K562 (cell line): ENCODE data around the gene P2RX1. TPM values are rescaled to one million over a fixed set of nuclear protein-coding genes. Genes with fewer than 3 reads are reported as not detected.

Experiments
- CCNT2 ChIP-seq: IDR thresholded peaks from 2 replicates; pipeline ENCODE4 v1.6.1; 2011; ENCODE audit warnings: borderline replicate concordance, low read depth, mild to moderate bottlenecking, moderate library complexity, mixed read lengths, low read length; ENCODE audit not compliant: insufficient read length; ENCODE audit errors: extremely low read depth
- CHCHD3 ChIP-seq: fragments of 250-450 bp; sonication (Bioruptor Pico); IDR thresholded peaks from 2 replicates; pipeline ENCODE4 v2.1.2; 2022; ENCODE audit warnings: mild to moderate bottlenecking
- DPF2 ChIP-seq: fragments of 450-650 bp; IDR thresholded peaks from 2 replicates; pipeline ENCODE4 v1.6.1; 2016
- HCFC1 ChIP-seq: IDR thresholded peaks from 2 replicates; pipeline ENCODE4 v1.6.1; 2012; ENCODE audit warnings: low read depth, low read length, improper control_type of control experiment
- HDAC8 ChIP-seq: fragments of 450-650 bp; IDR thresholded peaks from 2 replicates; pipeline ENCODE4 v1.6.1; 2016; ENCODE audit warnings: mild to moderate bottlenecking, missing genetic modification characterization, moderate library complexity, missing compliant biosample characterization
- HNRNPH1 ChIP-seq: fragments of 200-400 bp; formaldehyde crosslinking; optimal IDR thresholded peaks from 2 replicates; pipeline ENCODE3; 2017; ENCODE audit warnings: low read depth, mild to moderate bottlenecking, low read length, moderate library complexity
- KAT2B ChIP-seq: IDR thresholded peaks from one replicate; pipeline ENCODE4 v1.6.1; 2012; ENCODE audit warnings: low read depth, mild to moderate bottlenecking, control low read depth, inconsistent platforms, low read length, moderate library complexity
- KLF13 ChIP-seq: fragments of 450-650 bp; IDR thresholded peaks from 2 replicates; pipeline ENCODE4 v1.6.1; 2016; ENCODE audit warnings: missing genetic modification characterization, low read depth, mild to moderate bottlenecking, missing compliant biosample characterization, moderate library complexity, borderline replicate concordance
- MTA1 ChIP-seq: fragments of 450-650 bp; IDR thresholded peaks from 2 replicates; pipeline ENCODE4 v1.6.1; 2017; ENCODE audit warnings: borderline replicate concordance
- MTA2 ChIP-seq: fragments of 450-650 bp; IDR thresholded peaks from 2 replicates; pipeline ENCODE4 v1.6.1; 2016; ENCODE audit warnings: low read depth
- MTF1 ChIP-seq: fragments of 250-450 bp; sonication (Bioruptor Pico); IDR thresholded peaks from 2 replicates; pipeline ENCODE4 v1.9.0; 2021; ENCODE audit warnings: moderate library complexity, mild to moderate bottlenecking, inconsistent platforms, borderline replicate concordance
- NRF1 ChIP-seq, 2 experiments: fragments of 450-650 bp; IDR thresholded peaks in 1 of 2; conservative IDR thresholded peaks in 1 of 2; 2 replicates each; pipeline ENCODE4 v1.6.1; 2014; ENCODE audit warnings: mild to moderate bottlenecking in 2 of 2
- OTX1 ChIP-seq: fragments of 450-650 bp; formaldehyde crosslinking; IDR thresholded peaks from 2 replicates; pipeline ENCODE4 v1.4.0; 2022; ENCODE audit warnings: mild to moderate bottlenecking
- PTBP1 ChIP-seq: fragments of 200-400 bp; formaldehyde crosslinking; IDR thresholded peaks from 2 replicates; pipeline ENCODE4 v1.6.1; 2017; ENCODE audit warnings: low read depth, low read length
- RBBP5 ChIP-seq: fragments of 200-600 bp; sonication (generic); IDR thresholded peaks from 2 replicates; pipeline ENCODE4 v1.6.1; 2012; ENCODE audit warnings: borderline replicate concordance, mild to moderate bottlenecking, low read length, control low read depth, inconsistent platforms; ENCODE audit not compliant: insufficient read depth, poor library complexity, severe bottlenecking
- RBM14 ChIP-seq: fragments of 200-400 bp; formaldehyde crosslinking; IDR thresholded peaks from 2 replicates; pipeline ENCODE4 v1.6.1; 2018; ENCODE audit warnings: low read depth, mild to moderate bottlenecking, low read length, moderate library complexity, borderline replicate concordance; ENCODE audit not compliant: insufficient read depth
- RCOR1 ChIP-seq, 2 experiments: IDR thresholded peaks; 2 replicates each; pipeline ENCODE4 v1.6.1; 2012; ENCODE audit warnings: low read depth in 2 of 2, low read length in 2 of 2, borderline replicate concordance in 1 of 2, improper control_type of control experiment in 1 of 2
- TBP ChIP-seq: optimal IDR thresholded peaks from 2 replicates; pipeline ENCODE3; 2011; ENCODE audit warnings: low read depth, low read length, improper control_type of control experiment
- THRAP3 ChIP-seq: fragments of 450-650 bp; IDR thresholded peaks from 2 replicates; pipeline ENCODE4 v1.6.1; 2016; ENCODE audit warnings: mild to moderate bottlenecking, inconsistent platforms, borderline replicate concordance
- ZBTB1 ChIP-seq: sonication (generic); formaldehyde crosslinking; IDR thresholded peaks from 2 replicates; pipeline ENCODE4 v1.8.1; 2023; ENCODE audit warnings: missing genetic modification reagents, low read depth, mild to moderate bottlenecking, borderline replicate concordance
- ZNF165 ChIP-seq: fragments of 250-450 bp; sonication (Bioruptor Pico); IDR thresholded peaks from 2 replicates; pipeline ENCODE4 v1.4.0; 2020; ENCODE audit warnings: borderline replicate concordance
- ZNF239 ChIP-seq: fragments of 250-450 bp; sonication (Bioruptor Pico); IDR thresholded peaks from 2 replicates; pipeline ENCODE4 v1.4.0; 2020; ENCODE audit warnings: mild to moderate bottlenecking
- ZNF311 ChIP-seq: fragments of 250-450 bp; sonication (Bioruptor Pico); IDR thresholded peaks from 2 replicates; pipeline ENCODE4 v1.4.0; 2020; ENCODE audit warnings: mild to moderate bottlenecking, moderate library complexity
- ZNF444 ChIP-seq: fragments of 250-450 bp; sonication (Bioruptor Pico); IDR thresholded peaks from 2 replicates; pipeline ENCODE4 v1.4.0; 2020; ENCODE audit warnings: mild to moderate bottlenecking, moderate library complexity
- ZNF586 ChIP-seq: fragments of 450-650 bp; formaldehyde crosslinking; conservative IDR thresholded peaks from 2 replicates; pipeline ENCODE4 v1.4.0; 2020; ENCODE audit warnings: mild to moderate bottlenecking, moderate library complexity
- polyA plus RNA-seq, 8 experiments: library from polyadenylated mRNA; depleted of rRNA in 4 of 8; stranded (reverse) in 5 of 8; unstranded in 3 of 8; fragments of >200 nt; fragmentation: Nextera tagmentation in 2 of 8; fragmentation: Illumina TruSeq in 1 of 8; extraction: Ambion mirVana in 2 of 8; extraction: Trizol in 1 of 8; gene quantifications; 2 replicates each; pipeline versions ENCODE4 v1.2.1 to v1.2.3, GENCODE V29; 2011 to 2014; ENCODE audit warnings: inconsistent platforms in 1 of 8, missing spikeins in 1 of 8
- total RNA-seq, 7 experiments: library from RNA; depleted of rRNA in 6 of 7; stranded (reverse); fragments of >200 nt in 6 of 7; fragmentation: Illumina TruSeq in 2 of 7; extraction: Trizol in 2 of 7; gene quantifications; 2 replicates each; pipeline versions ENCODE4 v1.2.1 to v1.2.3, GENCODE V29; 2011 to 2021; ENCODE audit warnings: low replicate concordance in 1 of 7
- TF ChIP-seq, protein P1 (sequence below): fragments of 200-800 bp; sonication (Bioruptor generic); IDR thresholded peaks from 2 replicates; pipeline ENCODE4 v1.6.1; 2017; ENCODE audit warnings: missing genetic modification characterization, missing compliant biosample characterization
- TF ChIP-seq, protein P2 (sequence below): fragments of 150-350 bp; conservative IDR thresholded peaks from 2 replicates; pipeline ENCODE4 v1.6.1; 2014; ENCODE audit warnings: low read length

P2RX1 gene
- total and polyA plus RNA-seq, 9 of the 15 experiments (the other 6 are each of a cell fraction or from before 2014, with no cell fraction given) = 0.27 to 20.3 (median 10.3) TPM

DNA sequence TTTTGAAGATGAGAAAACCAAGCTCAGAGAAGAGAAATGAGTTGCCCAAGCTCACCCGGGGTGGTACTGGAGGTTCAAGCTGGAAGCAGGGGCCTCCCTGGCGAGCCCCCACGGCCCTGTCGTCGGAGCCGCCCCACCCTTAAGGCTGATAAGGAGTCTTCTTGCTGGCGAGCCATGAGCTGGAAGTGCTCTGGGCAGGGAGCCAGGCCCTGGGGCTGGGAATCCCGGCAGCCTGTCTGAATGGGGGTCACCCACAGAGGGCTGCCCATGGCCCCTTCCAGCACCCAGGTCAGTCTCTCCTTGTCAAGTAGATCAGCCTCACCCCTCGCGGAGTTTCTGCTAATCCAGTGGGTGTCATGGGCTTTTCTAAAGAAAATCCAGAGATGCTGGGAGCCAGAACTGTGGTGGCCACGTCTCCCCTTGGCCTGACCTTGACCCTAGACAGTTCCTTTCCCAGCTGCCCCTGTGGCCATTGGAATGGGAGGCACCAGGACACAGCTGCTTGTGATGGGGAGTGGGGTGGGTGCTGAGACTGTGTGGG is 1.2 kb upstream of the P2RX1 start (continued):
- TF ChIP-seq THRAP3 (no peak), TBP (no peak), NRF1 (conservative IDR thresholded peaks at IDR 0.05 in 1 of 2, IDR thresholded peaks at IDR 0.05 in 1 of 2) (no peak), ZBTB1 (CRISPR knock-in tag) (no peak), PTBP1 (no peak), ZNF444 (CRISPR knock-in tag) (no peak), HCFC1 (no peak), KAT2B (no peak), MTA2 (no peak), CCNT2 (peak; percentile 33), MTF1 (CRISPR knock-in tag) (no peak), ZNF311 (CRISPR knock-in tag) (no peak), MTA1 (no peak), DPF2 (0 out of 2 replicates have a peak, but pooled peaks have one; percentile 27), KLF13 (no peak), RCOR1 (IDR thresholded peaks at IDR 0.05; ENCODE audit: borderline replicate concordance in 1 of 2, low read depth in 2 of 2, low read length in 2 of 2) (0 out of 4 replicates have a peak, but pooled peaks of 1 of the 2 experiments have one; percentile 6), RBM14 (no peak), RBBP5 (no peak), OTX1 (CRISPR knock-in tag) (no peak), HNRNPH1 (no peak), ZNF586 (CRISPR knock-in tag) (no peak), HDAC8 (no peak), ZNF239 (CRISPR knock-in tag) (no peak), CHCHD3 (CRISPR knock-in tag) (no peak), ZNF165 (CRISPR knock-in tag) (no peak)
- TF ChIP-seq, protein P1, sequence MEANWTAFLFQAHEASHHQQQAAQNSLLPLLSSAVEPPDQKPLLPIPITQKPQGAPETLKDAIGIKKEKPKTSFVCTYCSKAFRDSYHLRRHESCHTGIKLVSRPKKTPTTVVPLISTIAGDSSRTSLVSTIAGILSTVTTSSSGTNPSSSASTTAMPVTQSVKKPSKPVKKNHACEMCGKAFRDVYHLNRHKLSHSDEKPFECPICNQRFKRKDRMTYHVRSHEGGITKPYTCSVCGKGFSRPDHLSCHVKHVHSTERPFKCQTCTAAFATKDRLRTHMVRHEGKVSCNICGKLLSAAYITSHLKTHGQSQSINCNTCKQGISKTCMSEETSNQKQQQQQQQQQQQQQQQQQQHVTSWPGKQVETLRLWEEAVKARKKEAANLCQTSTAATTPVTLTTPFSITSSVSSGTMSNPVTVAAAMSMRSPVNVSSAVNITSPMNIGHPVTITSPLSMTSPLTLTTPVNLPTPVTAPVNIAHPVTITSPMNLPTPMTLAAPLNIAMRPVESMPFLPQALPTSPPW (CRISPR knock-in tag) = peak; percentile 44; the same call in 1 of the 2 replicates
- TF ChIP-seq, protein P2, sequence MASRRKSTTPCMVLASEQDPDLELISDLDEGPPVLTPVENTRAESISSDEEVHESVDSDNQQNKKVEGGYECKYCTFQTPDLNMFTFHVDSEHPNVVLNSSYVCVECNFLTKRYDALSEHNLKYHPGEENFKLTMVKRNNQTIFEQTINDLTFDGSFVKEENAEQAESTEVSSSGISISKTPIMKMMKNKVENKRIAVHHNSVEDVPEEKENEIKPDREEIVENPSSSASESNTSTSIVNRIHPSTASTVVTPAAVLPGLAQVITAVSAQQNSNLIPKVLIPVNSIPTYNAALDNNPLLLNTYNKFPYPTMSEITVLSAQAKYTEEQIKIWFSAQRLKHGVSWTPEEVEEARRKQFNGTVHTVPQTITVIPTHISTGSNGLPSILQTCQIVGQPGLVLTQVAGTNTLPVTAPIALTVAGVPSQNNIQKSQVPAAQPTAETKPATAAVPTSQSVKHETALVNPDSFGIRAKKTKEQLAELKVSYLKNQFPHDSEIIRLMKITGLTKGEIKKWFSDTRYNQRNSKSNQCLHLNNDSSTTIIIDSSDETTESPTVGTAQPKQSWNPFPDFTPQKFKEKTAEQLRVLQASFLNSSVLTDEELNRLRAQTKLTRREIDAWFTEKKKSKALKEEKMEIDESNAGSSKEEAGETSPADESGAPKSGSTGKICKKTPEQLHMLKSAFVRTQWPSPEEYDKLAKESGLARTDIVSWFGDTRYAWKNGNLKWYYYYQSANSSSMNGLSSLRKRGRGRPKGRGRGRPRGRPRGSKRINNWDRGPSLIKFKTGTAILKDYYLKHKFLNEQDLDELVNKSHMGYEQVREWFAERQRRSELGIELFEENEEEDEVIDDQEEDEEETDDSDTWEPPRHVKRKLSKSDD = no peak
